HCT116 (cell line): Measurements from ENCODE around the gene GHDC. TPM values are rescaled to one million over a fixed set of nuclear protein-coding genes. Genes with fewer than 3 reads are reported as not detected.

Experiments
- ATAC-seq: fragments of 200-7000 bp; cut with Tn5 transposase; 2 replicates; pipeline ENCODE4 v1.9.1; 2020; ENCODE audit warnings: mild to moderate bottlenecking, moderate library complexity
- BruUV-seq: library from RNA; stranded (reverse); fragments of 400-500 nt; replicated peaks from 2 replicates; lab custom pipeline; 2021; lab: Mats Ljungman, UMichigan
- CTCF ChIA-PET: fragments of 300-600 bp; sonication (Branson Sonifier 250); formaldehyde crosslinking; loops from one replicate; lab custom pipeline; 2021; ENCODE audit warnings: antibody characterized with exemption; lab: Charles Lee
- POLR2A ChIA-PET: fragments of 300-600, 350-600 bp; sonication (Branson Sonifier 250); formaldehyde crosslinking; loops from one replicate; lab custom pipeline; 2021; ENCODE audit warnings: antibody characterized with exemption; lab: Charles Lee
- RAD21 ChIA-PET, 2 experiments: fragments of 300-600 bp; sonication (Branson Sonifier 250); formaldehyde crosslinking; loops; one replicate each; lab custom pipeline; 2023; ENCODE audit warnings: low total read pairs in 2 of 2; ENCODE audit not compliant: uncharacterized antibody in 2 of 2, unreplicated experiment in 2 of 2, low non-redundant PET in 1 of 2; lab: Charles Lee
- DNase-seq: peaks from one replicate; pipeline ENCODE4 v3.0.0-alpha.2; 2010; ENCODE audit warnings: low read depth, low spot score
- H2AFZ ChIP-seq: fragments of 200-600 bp; shearing (Covaris generic), sonication (generic); 2 replicates; pipeline ENCODE4 v1.6.1; 2017; ENCODE audit warnings: low read depth, mixed run types, mixed read lengths, antibody characterized with exemption, low read length; ENCODE audit not compliant: poor library complexity, severe bottlenecking
- H3K27ac ChIP-seq: 2 replicates; pipeline ENCODE4 v1.5.1; 2012; ENCODE audit warnings: low read depth, low read length
- H3K27me3 ChIP-seq: fragments of 200-600 bp; sonication (generic); 2 replicates; pipeline ENCODE4 v1.6.1; 2016; ENCODE audit warnings: mixed run types, low read length, mixed read lengths; ENCODE audit not compliant: insufficient read depth
- H3K36me3 ChIP-seq, 2 experiments: fragments of 200-500 bp in 1 of 2; fragments of 200-600 bp in 1 of 2; sonication (Bioruptor generic) in 1 of 2; sonication (generic) in 1 of 2; 2 replicates each; pipeline versions ENCODE4 v1.5.1 to v1.6.1; 2014 to 2016; ENCODE audit warnings: low read length in 2 of 2, inconsistent platforms in 1 of 2, mixed read lengths in 1 of 2, mixed run types in 1 of 2; ENCODE audit not compliant: insufficient read depth in 2 of 2, control insufficient read depth in 1 of 2
- H3K4me1 ChIP-seq, 2 experiments: fragments of 200-600 bp in 1 of 2; sonication (generic) in 1 of 2; 2 replicates each; pipeline versions ENCODE4 v1.5.1 to v1.6.1; 2012 to 2017; ENCODE audit warnings: low read length in 2 of 2, inconsistent platforms in 1 of 2, mild to moderate bottlenecking in 1 of 2, mixed read lengths in 1 of 2, mixed run types in 1 of 2, moderate library complexity in 1 of 2; ENCODE audit not compliant: insufficient read depth in 2 of 2, control insufficient read depth in 1 of 2
- H3K4me2 ChIP-seq: fragments of 200-600 bp; sonication (generic); 2 replicates; pipeline ENCODE4 v1.6.1; 2017; ENCODE audit warnings: mixed run types, low read length, mixed read lengths
- H3K4me3 ChIP-seq, 2 experiments: fragments of 200-600 bp in 1 of 2; sonication (generic) in 1 of 2; replicated peaks in 1 of 2; 2 replicates each; pipeline ENCODE4 v1.5.1; 2011 to 2016; ENCODE audit warnings: low read length in 2 of 2, control low read depth in 1 of 2, low read depth in 1 of 2, mild to moderate bottlenecking in 1 of 2, mixed read lengths in 1 of 2, mixed run types in 1 of 2
- H3K79me2 ChIP-seq: fragments of 200-600 bp; sonication (generic); 2 replicates; pipeline ENCODE4 v1.6.1; 2017; ENCODE audit warnings: mild to moderate bottlenecking, mixed run types, low read length, moderate library complexity, mixed read lengths; ENCODE audit not compliant: insufficient read depth
- H3K9ac ChIP-seq: fragments of 200-600 bp; sonication (generic); 2 replicates; pipeline ENCODE4 v1.6.1; 2016; ENCODE audit warnings: low read length, mixed read lengths
- H3K9me2 ChIP-seq: fragments of 200-600 bp; sonication (generic), shearing (Covaris generic); 2 replicates; pipeline ENCODE4 v1.6.1; 2017; ENCODE audit warnings: mixed run types, mild to moderate bottlenecking, moderate library complexity; ENCODE audit not compliant: insufficient read depth
- H3K9me3 ChIP-seq, 2 experiments: fragments of 200-500 bp in 1 of 2; fragments of 200-600 bp in 1 of 2; sonication (Bioruptor generic) in 1 of 2; sonication (generic) in 1 of 2; 2 replicates each; pipeline ENCODE4 v1.6.1; 2014 to 2017; ENCODE audit warnings: low read length in 2 of 2, mixed read lengths in 2 of 2, inconsistent platforms in 1 of 2, low read depth in 1 of 2, mild to moderate bottlenecking in 1 of 2, mixed run types in 1 of 2, moderate library complexity in 1 of 2; ENCODE audit not compliant: control insufficient read depth in 1 of 2, insufficient read depth in 1 of 2
- H4K20me1 ChIP-seq: fragments of 200-600 bp; sonication (generic), shearing (Covaris generic); 2 replicates; pipeline ENCODE4 v1.6.1; 2017; ENCODE audit warnings: mixed run types, mild to moderate bottlenecking, moderate library complexity; ENCODE audit not compliant: insufficient read depth
- ATF3 ChIP-seq: IDR thresholded peaks from 2 replicates; pipeline ENCODE4 v1.6.1; 2012
- CBX3 ChIP-seq: IDR thresholded peaks from 2 replicates; pipeline ENCODE4 v1.6.1; 2012; ENCODE audit warnings: low read depth
- CEBPB ChIP-seq: IDR thresholded peaks from 2 replicates; pipeline ENCODE4 v1.6.1; 2012; ENCODE audit warnings: low read depth
- CTCF ChIP-seq, 3 experiments: fragments of 200-600 bp in 1 of 3; sonication (generic) in 1 of 3; IDR thresholded peaks in 2 of 3; conservative IDR thresholded peaks in 1 of 3; 2 replicates each; pipeline ENCODE4 v1.5.1; 2012 to 2017; ENCODE audit warnings: low read depth in 2 of 3, low read length in 2 of 3, antibody characterized with exemption in 1 of 3, borderline replicate concordance in 1 of 3, control low read depth in 1 of 3, mild to moderate bottlenecking in 1 of 3, mixed read lengths in 1 of 3, mixed run types in 1 of 3, moderate library complexity in 1 of 3; ENCODE audit not compliant: insufficient read depth in 1 of 3
- FOSL1 ChIP-seq: IDR thresholded peaks from 2 replicates; pipeline ENCODE4 v1.6.1; 2012; ENCODE audit warnings: low read depth
- JUND ChIP-seq: IDR thresholded peaks from 2 replicates; pipeline ENCODE4 v1.6.1; 2012
- POLR2A ChIP-seq: IDR thresholded peaks from 2 replicates; pipeline ENCODE4 v1.7.0; 2011; ENCODE audit warnings: borderline replicate concordance; ENCODE audit not compliant: insufficient read depth, insufficient read length; ENCODE audit errors: extremely low read depth
- POLR2AphosphoS5 ChIP-seq: IDR thresholded peaks from 2 replicates; pipeline ENCODE4 v1.6.1; 2011; ENCODE audit warnings: mild to moderate bottlenecking, low read depth, low read length, moderate library complexity
- RAD21 ChIP-seq: IDR thresholded peaks from 2 replicates; pipeline ENCODE4 v1.6.1; 2012; ENCODE audit warnings: low read depth, mild to moderate bottlenecking
- REST ChIP-seq: IDR thresholded peaks from 2 replicates; pipeline ENCODE4 v1.6.1; 2012; ENCODE audit warnings: low read depth
- SIN3A ChIP-seq: IDR thresholded peaks from 2 replicates; pipeline ENCODE4 v1.6.1; 2012; ENCODE audit warnings: low read depth
- SP1 ChIP-seq: IDR thresholded peaks from 2 replicates; pipeline ENCODE4 v1.6.1; 2012; ENCODE audit warnings: low read depth
- TCF7L2 ChIP-seq: IDR thresholded peaks from 2 replicates; pipeline ENCODE4 v1.7.0; 2011; ENCODE audit warnings: borderline replicate concordance, inconsistent platforms; ENCODE audit not compliant: insufficient read depth, insufficient read length; ENCODE audit errors: extremely low read depth
- YY1 ChIP-seq: IDR thresholded peaks from 2 replicates; pipeline ENCODE4 v1.6.1; 2011; ENCODE audit warnings: low read length, low read depth, moderate library complexity, mild to moderate bottlenecking; ENCODE audit not compliant: insufficient replicate concordance; ENCODE audit errors: extremely low read depth
- ZFX ChIP-seq: fragments of 450-650 bp; IDR thresholded peaks from 2 replicates; pipeline ENCODE4 v1.6.1; 2017
- ZNF274 ChIP-seq: fragments of 200-500 bp; sonication (Bioruptor generic); IDR thresholded peaks from 2 replicates; pipeline ENCODE4 v1.6.1; 2014; ENCODE audit warnings: mild to moderate bottlenecking, low read depth, low read length, inconsistent platforms
- intact Hi-C: fragments of 100-400 bp; cut with micrococcal nuclease; formaldehyde crosslinking; loops from 2 replicates; pipeline ENCODE4 v1.10.0; 2022
- total RNA-seq: library from RNA; stranded (reverse); gene quantifications from one replicate; pipeline ENCODE4 v1.2.1, GENCODE V29; 2021; ENCODE audit not compliant: unreplicated experiment

The GHDC gene
- total RNA-seq, 1 experiment from 2014 or later = 13.2 TPM

GRCh38 chr17:42165751-42166150 is 28.5 kb downstream of the GHDC start:
- no peaks in the 10 kb centered on the region for H3K4me1 ChIP-seq
- no peaks in the 10 kb centered on the region for H3K36me3 ChIP-seq
- H3K4me2 ChIP-seq = no peak overlapping the region
- no TSS peak for BruUV-seq
- no peaks in the 10 kb centered on the region for H3K27me3 ChIP-seq
- CTCF ChIA-PET = no interaction called here
- H3K79me2 ChIP-seq = no peaks in the 10 kb centered on the region
- DNase-seq = no peak
- no peaks in the 10 kb centered on the region for H3K9me2 ChIP-seq
- POLR2A ChIA-PET = no interaction called here
- RAD21 ChIA-PET = no interaction called here
- intact Hi-C loops = no loop called here
- no peak overlapping the region for H3K27ac ChIP-seq
- H3K4me3 ChIP-seq = no peak overlapping the region
- H3K9me3 ChIP-seq = no peaks in the 10 kb centered on the region
- TF ChIP-seq REST = no peak
- no peaks in the 10 kb centered on the region for H4K20me1 ChIP-seq
- no peak overlapping the region for H2AFZ ChIP-seq
- ATAC-seq = no peak
- H3K9ac ChIP-seq = no peak overlapping the region

- ATAC-seq (no peak), DNase-seq (no peak)
- Histone ChIP-seq H3K4me3 (no peak overlapping the region), H2AFZ (no peak overlapping the region), H3K36me3 (no peaks in the 10 kb centered on the region), H3K27ac (no peak overlapping the region), H3K9me3 (no peaks in the 10 kb centered on the region), H3K4me2 (no peak overlapping the region), H3K4me1 (no peaks in the 10 kb centered on the region), H4K20me1 (no peaks in the 10 kb centered on the region), H3K9ac (no peak overlapping the region), H3K9me2 (no peaks in the 10 kb centered on the region), H3K79me2 (no peaks in the 10 kb centered on the region), H3K27me3 (no peaks in the 10 kb centered on the region)
- POLR2A ChIA-PET = no interaction called here
- RAD21 ChIA-PET = no interaction called here
- CTCF ChIA-PET = interaction anchor here (0.9 kb wide), 1 partner anchor 20 kb away, joined by 4 read pairs; no protein-coding TSS in a partner anchor
- BruUV-seq = no TSS peak
- intact Hi-C loops = no loop called here
- TF ChIP-seq POLR2AphosphoS5 = no peak
- TF ChIP-seq ZFX = no peak
- no peak for TF ChIP-seq CEBPB
- no peak for TF ChIP-seq CTCF (IDR thresholded peaks at IDR 0.05 in 2 of 3, conservative IDR thresholded peaks at IDR 0.05 in 1 of 3; ENCODE audit: borderline replicate concordance in 1 of 3, insufficient read depth in 1 of 3, low read depth in 2 of 3, low read length in 2 of 3)
- no peak for TF ChIP-seq SIN3A
- TF ChIP-seq SP1 = no peak
- TF ChIP-seq POLR2A = no peak
- no peak for TF ChIP-seq TCF7L2
- no peak for TF ChIP-seq YY1
- no peak for TF ChIP-seq CBX3
- TF ChIP-seq ZNF274 = no peak
- no peak for TF ChIP-seq RAD21
- no peak for TF ChIP-seq ATF3
- TF ChIP-seq JUND = no peak
- TF ChIP-seq FOSL1 = no peak
Measured at GRCh38 chr17:42163696-42164407, 30.4 kb downstream of the GHDC start.
